H9 (cell line): ENCODE results near the gene CACNA1H. TPM values are rescaled to one million over a fixed set of nuclear protein-coding genes. Genes with fewer than 3 reads are reported as not detected.

Experiments
- DNase-seq: peaks from one replicate; pipeline ENCODE4 v3.0.0-alpha.2; 2017
- H2AFZ ChIP-seq: one replicate; pipeline ENCODE4 v1.6.1; 2013; ENCODE audit warnings: mild to moderate bottlenecking, low read length, control low read depth, moderate library complexity
- H2AK5ac ChIP-seq: 2 replicates; pipeline ENCODE4 v1.6.1; 2013; ENCODE audit warnings: low read length, control low read depth, mixed read lengths; ENCODE audit not compliant: insufficient read length
- H2BK120ac ChIP-seq: one replicate; pipeline ENCODE4 v1.6.1; 2013; ENCODE audit warnings: low read depth, mild to moderate bottlenecking, low read length, control low read depth, inconsistent platforms; ENCODE audit not compliant: poor library complexity, severe bottlenecking
- H2BK12ac ChIP-seq: 2 replicates; pipeline ENCODE4 v1.6.1; 2013; ENCODE audit warnings: low read length, control low read depth, mixed read lengths, low read depth; ENCODE audit not compliant: insufficient read length
- H2BK15ac ChIP-seq: 2 replicates; pipeline ENCODE4 v1.6.1; 2013; ENCODE audit warnings: low read depth, low read length, control low read depth
- H2BK20ac ChIP-seq: one replicate; pipeline ENCODE4 v1.6.1; 2013; ENCODE audit warnings: low read depth, mild to moderate bottlenecking, low read length, control low read depth, inconsistent platforms; ENCODE audit not compliant: poor library complexity, severe bottlenecking
- H2BK5ac ChIP-seq: 2 replicates; pipeline ENCODE4 v1.6.1; 2013; ENCODE audit warnings: low read length, control low read depth, mixed read lengths; ENCODE audit not compliant: insufficient read length
- H3K14ac ChIP-seq: 2 replicates; pipeline ENCODE4 v1.6.1; 2013; ENCODE audit warnings: low read length, control low read depth; ENCODE audit not compliant: insufficient read depth
- H3K18ac ChIP-seq: 2 replicates; pipeline ENCODE4 v1.6.1; 2013; ENCODE audit warnings: low read depth, mild to moderate bottlenecking, mixed read lengths, low read length, control low read depth; ENCODE audit not compliant: insufficient read length
- H3K23ac ChIP-seq: 2 replicates; pipeline ENCODE4 v1.6.1; 2013; ENCODE audit warnings: low read length, control low read depth, mixed read lengths, low read depth; ENCODE audit not compliant: insufficient read length
- H3K23me2 ChIP-seq: 2 replicates; pipeline ENCODE4 v1.6.1; 2013; ENCODE audit warnings: low read depth, mild to moderate bottlenecking, mixed read lengths, low read length, control low read depth; ENCODE audit not compliant: insufficient read length, poor library complexity, severe bottlenecking
- H3K27ac ChIP-seq: 2 replicates; pipeline ENCODE4 v1.5.1; 2013; ENCODE audit warnings: low read length, control low read depth, mixed read lengths, low read depth; ENCODE audit not compliant: insufficient read length
- H3K27me3 ChIP-seq: 2 replicates; pipeline ENCODE4 v1.6.1; 2013; ENCODE audit warnings: low read length, control low read depth, inconsistent platforms; ENCODE audit not compliant: insufficient read depth
- H3K4ac ChIP-seq: 2 replicates; pipeline ENCODE4 v1.6.1; 2013; ENCODE audit warnings: low read depth, mild to moderate bottlenecking, control low read depth, inconsistent platforms, low read length, moderate library complexity
- H3K4me1 ChIP-seq: 2 replicates; pipeline ENCODE4 v1.6.1; 2013; ENCODE audit warnings: low read length, control low read depth, inconsistent platforms; ENCODE audit not compliant: insufficient read depth
- H3K4me2 ChIP-seq: 2 replicates; pipeline ENCODE4 v1.6.1; 2013; ENCODE audit warnings: low read length, control low read depth, mixed read lengths; ENCODE audit not compliant: insufficient read length, insufficient read depth
- H3K56ac ChIP-seq: 2 replicates; pipeline ENCODE4 v1.6.1; 2013; ENCODE audit warnings: low read depth, mild to moderate bottlenecking, mixed read lengths, low read length, control low read depth; ENCODE audit not compliant: insufficient read length
- H3K79me1 ChIP-seq: 2 replicates; pipeline ENCODE4 v1.6.1; 2013; ENCODE audit warnings: low read depth, mild to moderate bottlenecking, moderate library complexity, low read length, control low read depth, inconsistent platforms; ENCODE audit not compliant: insufficient read depth, poor library complexity, severe bottlenecking
- H3K79me2 ChIP-seq: 2 replicates; pipeline ENCODE4 v1.6.1; 2013; ENCODE audit warnings: low read length, control low read depth, inconsistent platforms; ENCODE audit not compliant: insufficient read depth
- H3K9ac ChIP-seq: 2 replicates; pipeline ENCODE4 v1.6.1; 2013; ENCODE audit warnings: low read length, control low read depth, mixed read lengths; ENCODE audit not compliant: insufficient read length; ENCODE audit errors: extremely low read depth
- H3K9me3 ChIP-seq: one replicate; pipeline ENCODE4 v1.6.1; 2013; ENCODE audit warnings: low read depth, low read length, inconsistent platforms; ENCODE audit not compliant: control insufficient read depth
- H3T11ph ChIP-seq: one replicate; pipeline ENCODE4 v1.6.1; 2013; ENCODE audit warnings: mild to moderate bottlenecking, low read length, control low read depth, inconsistent platforms
- H4K20me1 ChIP-seq: one replicate; pipeline ENCODE4 v1.6.1; 2013; ENCODE audit not compliant: control insufficient read depth, insufficient read length, insufficient read depth
- H4K5ac ChIP-seq: 2 replicates; pipeline ENCODE4 v1.6.1; 2013; ENCODE audit warnings: low read depth, mild to moderate bottlenecking, mixed read lengths, low read length, control low read depth; ENCODE audit not compliant: insufficient read length
- H4K8ac ChIP-seq: replicated peaks from 2 replicates; pipeline ENCODE4 v1.6.1; 2013; ENCODE audit warnings: low read length, control low read depth, mixed read lengths, low read depth; ENCODE audit not compliant: insufficient read length
- H4K91ac ChIP-seq: 2 replicates; pipeline ENCODE4 v1.6.1; 2013; ENCODE audit warnings: low read depth, mild to moderate bottlenecking, moderate library complexity, mixed read lengths, low read length, control low read depth; ENCODE audit not compliant: insufficient read length
- H3K27ac Mint-ChIP-seq, 3 experiments: 2 replicates in 2 of 3; 3 replicates in 1 of 3; pipeline ENCODE4 v1.8.0; 2020 to 2021; ENCODE audit warnings: mixed read lengths in 3 of 3, mild to moderate bottlenecking in 1 of 3, moderate library complexity in 1 of 3
- H3K27me3 Mint-ChIP-seq: 2 replicates; pipeline ENCODE4 v1.8.0; 2021; ENCODE audit warnings: low read depth, mild to moderate bottlenecking, moderate library complexity, mixed read lengths
- H3K36me3 Mint-ChIP-seq, 3 experiments: 2 replicates in 2 of 3; 3 replicates in 1 of 3; pipeline ENCODE4 v1.8.0; 2020 to 2021; ENCODE audit warnings: low read depth in 3 of 3, mixed read lengths in 3 of 3; ENCODE audit not compliant: insufficient read depth in 1 of 3
- H3K4me1 Mint-ChIP-seq, 2 experiments: 2 replicates each; pipeline ENCODE4 v1.8.0; 2020; ENCODE audit warnings: mixed read lengths in 2 of 2
- H3K4me3 Mint-ChIP-seq, 2 experiments: 2 replicates in 1 of 2; 3 replicates in 1 of 2; pipeline ENCODE4 v1.8.0; 2020 to 2021; ENCODE audit warnings: mild to moderate bottlenecking in 2 of 2, mixed read lengths in 2 of 2, moderate library complexity in 1 of 2
- H3K9me3 Mint-ChIP-seq, 2 experiments: 2 replicates in 1 of 2; 3 replicates in 1 of 2; pipeline ENCODE4 v1.8.0; 2020; ENCODE audit warnings: mild to moderate bottlenecking in 2 of 2, mixed read lengths in 2 of 2, moderate library complexity in 1 of 2
- CTCF ChIP-seq: fragments of 200-600 bp; sonication (generic); conservative IDR thresholded peaks from 3 replicates; pipeline ENCODE4 v1.8.0; 2021; ENCODE audit warnings: antibody characterized with exemption, mild to moderate bottlenecking
- WGBS: extraction: QIAGEN DNeasy Blood & Tissue Kit; methylation state at CpG from one replicate; pipeline ENCODE4 v1.1.7; 2013; ENCODE audit warnings: missing lambda C conversion rate, low lambda C conversion rate, mixed read lengths; ENCODE audit not compliant: insufficient read length; ENCODE audit errors: extremely low coverage; 5-methylcytosine and 5-hydroxymethylcytosine counted together
- total RNA-seq: library from RNA; stranded (reverse); gene quantifications from 2 replicates; pipeline ENCODE4 v1.2.1, GENCODE V29; 2021

The CACNA1H gene
- total RNA-seq, 1 experiment from 2014 or later: 43.3 TPM

GRCh38 chr16:1209081-1209480, 56.2 kb downstream of the CACNA1H start:
- Histone ChIP-seq H2BK120ac (no peak overlapping the region), H2AK5ac (no peak overlapping the region), H4K5ac (no peak overlapping the region), H3K27ac (no peak overlapping the region), H4K20me1 (no peaks in the 10 kb centered on the region), H3K79me2 (no peaks in the 10 kb centered on the region), H3K79me1 (no peaks in the 10 kb centered on the region), H4K8ac (no peak overlapping the region), H3K4ac (no peak overlapping the region), H3K18ac (no peak overlapping the region), H2BK12ac (no peak overlapping the region), H3K23ac (no peak overlapping the region), H3K9ac (no peak overlapping the region), H4K91ac (no peak overlapping the region), H3K27me3 (no peaks in the 10 kb centered on the region), H3K9me3 (no peaks in the 10 kb centered on the region), H3K56ac (no peak overlapping the region), H2AFZ (no peak overlapping the region), H2BK15ac (no peak overlapping the region), H3K14ac (no peak overlapping the region), H2BK5ac (no peak overlapping the region), H2BK20ac (no peak overlapping the region), H3T11ph (no peak overlapping the region), H3K4me2 (no peak overlapping the region), H3K23me2 (no peaks in the 10 kb centered on the region), H3K4me1 (no peaks in the 10 kb centered on the region)
- WGBS: no CpG with 5 or more reads among the region's 43 CpGs
- Mint-ChIP-seq H3K4me3 (no peak overlapping the region), H3K27ac (peak overlapping the region in 1 of 3 experiments; percentile 39; a peak in 1 of 7 replicates), H3K4me1 (no peaks in the 10 kb centered on the region), H3K9me3 (no peaks in the 10 kb centered on the region), H3K27me3 (no peaks in the 10 kb centered on the region), H3K36me3 (peaks cover 0 to 32% (median 26%) of the 10 kb centered on the region in 3 experiments; a peak in 6 of 7 replicates)
- no peak for TF ChIP-seq CTCF
- no peak for DNase-seq
